Measurements from ENCODE around the gene MVB12B.

- no peak for TF ChIP-seq CTCF (IDR thresholded peaks at IDR 0.05)
- TF ChIP-seq POLR2AphosphoS5 (IDR thresholded peaks at IDR 0.05) = no peak
- TF ChIP-seq EP300 (IDR thresholded peaks at IDR 0.05) = no peak
Measured at GRCh38 chr9:126372716-126373115, 46.1 kb downstream of the MVB12B start.
